OCI-LY3 (cell line): ENCODE data around the gene VTCN1.
A peak's percentile ranks its signal among the peaks of the same experiment; 100 is the strongest.

Source experiments
- H2AFZ ChIP-seq: fragments of 200-600, 300-600 bp; shearing (Covaris generic); 2 replicates; pipeline ENCODE4 v1.6.0; 2014; ENCODE audit warnings: antibody characterized with exemption, low read depth, low read length
- H3K27ac ChIP-seq: fragments of 200-600, 300-600 bp; sonication (generic); 2 replicates; pipeline ENCODE4 v1.5.1; 2014; ENCODE audit warnings: mild to moderate bottlenecking, low read length, moderate library complexity, mixed read lengths
- H3K27me3 ChIP-seq: fragments of 200-600, 300-600 bp; sonication (generic); 2 replicates; pipeline ENCODE4 v1.6.1; 2014; ENCODE audit warnings: low read depth, low read length, mixed read lengths
- H3K36me3 ChIP-seq: fragments of 200-600, 300-600 bp; sonication (generic); replicated peaks from 2 replicates; pipeline ENCODE3; 2014; ENCODE audit warnings: low read depth, low read length, mixed read lengths
- H3K4me1 ChIP-seq: fragments of 300-600, 200-600 bp; sonication (generic); 2 replicates; pipeline ENCODE4 v1.6.1; 2014; ENCODE audit warnings: low read length, mixed read lengths
- H3K4me2 ChIP-seq: fragments of 200-600, 300-600 bp; sonication (generic); 2 replicates; pipeline ENCODE4 v1.6.1; 2014; ENCODE audit warnings: low read length, mixed read lengths
- H3K4me3 ChIP-seq: fragments of 300-600, 200-600 bp; sonication (generic); 2 replicates; pipeline ENCODE4 v1.5.1; 2014; ENCODE audit warnings: antibody characterized with exemption, mild to moderate bottlenecking, low read length, moderate library complexity
- H3K79me2 ChIP-seq: fragments of 300-600, 200-600 bp; shearing (Covaris generic); 2 replicates; pipeline ENCODE4 v1.6.1; 2014; ENCODE audit warnings: mild to moderate bottlenecking, low read length, mixed read lengths
- H3K9ac ChIP-seq: fragments of 300-600, 200-600 bp; shearing (Covaris generic); 2 replicates; pipeline ENCODE4 v1.6.0; 2014; ENCODE audit warnings: mild to moderate bottlenecking, low read length, moderate library complexity
- H3K9me3 ChIP-seq: fragments of 200-600, 300-600 bp; shearing (Covaris generic); 2 replicates; pipeline ENCODE4 v1.6.1; 2014; ENCODE audit warnings: low read length, mixed read lengths; ENCODE audit not compliant: insufficient read depth
- H4K20me1 ChIP-seq: fragments of 200-600, 300-600 bp; sonication (generic); 2 replicates; pipeline ENCODE4 v1.6.1; 2016; ENCODE audit warnings: low read length, mixed read lengths; ENCODE audit not compliant: insufficient read depth
- EZH2phosphoT487 ChIP-seq: fragments of 200-600 bp; shearing (Covaris generic); IDR thresholded peaks from 2 replicates; pipeline ENCODE4 v1.6.1; 2018; ENCODE audit warnings: antibody characterized with exemption, mixed run types, low read depth
- TF ChIP-seq, protein P1 (sequence below): fragments of 200-600, 300-600 bp; sonication (generic); IDR thresholded peaks from 2 replicates; pipeline ENCODE4 v1.5.1; 2014; ENCODE audit warnings: antibody characterized with exemption, low read length, low read depth

Gene VTCN1

DNA sequence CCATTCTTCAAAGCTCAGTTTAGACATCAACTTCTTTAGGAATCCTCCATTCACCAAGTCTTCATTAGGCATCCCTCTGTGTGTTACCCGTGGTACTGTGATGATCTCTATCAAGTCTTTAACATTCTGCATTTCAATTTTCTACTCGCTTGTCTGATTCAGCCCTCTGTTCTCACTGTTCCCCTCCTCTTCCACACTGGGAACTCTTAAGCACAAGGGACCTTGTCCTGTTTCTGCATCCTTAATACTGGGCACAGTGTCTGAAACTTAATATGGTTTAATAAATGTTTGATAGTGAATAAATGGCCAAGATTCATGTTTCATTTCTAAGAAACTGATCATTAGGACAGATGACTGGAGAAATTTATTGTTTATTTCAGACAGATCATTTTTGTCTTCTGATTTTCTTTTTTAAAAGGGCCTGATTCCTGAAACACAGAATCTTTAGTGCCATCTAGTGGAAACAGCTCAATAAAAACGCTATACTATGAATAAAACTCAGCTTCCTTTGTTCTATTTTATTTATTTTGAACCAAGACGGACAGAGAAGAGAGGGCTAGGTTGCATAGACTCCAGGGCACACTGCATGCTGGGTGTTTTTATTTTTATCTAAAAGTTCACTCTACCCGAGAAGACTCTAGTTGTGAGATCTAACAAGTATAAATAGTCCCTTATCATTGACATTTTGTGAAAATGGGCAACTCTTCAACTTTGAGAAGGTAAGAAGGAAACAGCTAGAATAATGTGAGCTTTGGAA lies 82.2 kb downstream of the VTCN1 start:
- Histone ChIP-seq H2AFZ (peak overlapping the region; percentile 82; the same call in 1 of the 2 replicates), H3K27me3 (peaks cover 17% of the 10 kb centered on the region), H3K36me3 (no peaks in the 10 kb centered on the region), H3K27ac (no peak overlapping the region), H3K9me3 (no peaks in the 10 kb centered on the region), H3K79me2 (no peaks in the 10 kb centered on the region), H3K4me2 (peak overlapping the region; percentile 57), H3K9ac (no peak overlapping the region), H3K4me3 (peak overlapping the region; percentile 42; the same call in 1 of the 2 replicates), H4K20me1 (no peaks in the 10 kb centered on the region), H3K4me1 (0 out of 2 replicates have a peak, but pooled peaks cover 2% of the 10 kb centered on the region)
- TF ChIP-seq, protein P1, sequence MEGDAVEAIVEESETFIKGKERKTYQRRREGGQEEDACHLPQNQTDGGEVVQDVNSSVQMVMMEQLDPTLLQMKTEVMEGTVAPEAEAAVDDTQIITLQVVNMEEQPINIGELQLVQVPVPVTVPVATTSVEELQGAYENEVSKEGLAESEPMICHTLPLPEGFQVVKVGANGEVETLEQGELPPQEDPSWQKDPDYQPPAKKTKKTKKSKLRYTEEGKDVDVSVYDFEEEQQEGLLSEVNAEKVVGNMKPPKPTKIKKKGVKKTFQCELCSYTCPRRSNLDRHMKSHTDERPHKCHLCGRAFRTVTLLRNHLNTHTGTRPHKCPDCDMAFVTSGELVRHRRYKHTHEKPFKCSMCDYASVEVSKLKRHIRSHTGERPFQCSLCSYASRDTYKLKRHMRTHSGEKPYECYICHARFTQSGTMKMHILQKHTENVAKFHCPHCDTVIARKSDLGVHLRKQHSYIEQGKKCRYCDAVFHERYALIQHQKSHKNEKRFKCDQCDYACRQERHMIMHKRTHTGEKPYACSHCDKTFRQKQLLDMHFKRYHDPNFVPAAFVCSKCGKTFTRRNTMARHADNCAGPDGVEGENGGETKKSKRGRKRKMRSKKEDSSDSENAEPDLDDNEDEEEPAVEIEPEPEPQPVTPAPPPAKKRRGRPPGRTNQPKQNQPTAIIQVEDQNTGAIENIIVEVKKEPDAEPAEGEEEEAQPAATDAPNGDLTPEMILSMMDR = peak; percentile 61
- no peak for TF ChIP-seq EZH2phosphoT487

DNA sequence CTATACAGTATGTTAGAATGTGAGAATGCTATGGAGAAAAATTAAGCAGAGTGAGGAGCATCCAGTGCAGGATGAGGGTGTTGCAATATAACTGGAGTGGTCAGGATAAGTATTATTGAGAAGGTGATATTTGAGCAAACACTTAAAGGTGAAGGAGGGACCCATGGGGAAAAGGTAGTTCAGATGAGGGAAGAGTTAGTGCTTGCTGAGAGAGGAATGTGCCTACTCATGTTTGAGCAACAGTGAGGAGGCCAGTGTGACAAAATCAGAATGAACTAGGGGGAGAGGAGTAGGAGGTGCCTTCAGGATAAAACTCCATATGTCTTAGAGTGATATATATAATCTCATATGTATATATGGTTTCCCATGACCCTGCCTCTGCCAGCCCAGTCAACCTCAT lies 82.9 kb downstream of the VTCN1 start:
- Histone ChIP-seq H3K36me3 (no peaks in the 10 kb centered on the region), H4K20me1 (no peaks in the 10 kb centered on the region), H3K4me3 (no peak overlapping the region), H3K27me3 (peaks cover 20% of the 10 kb centered on the region), H3K9me3 (no peaks in the 10 kb centered on the region), H3K4me2 (no peak overlapping the region), H3K4me1 (0 out of 2 replicates have a peak, but pooled peaks cover 2% of the 10 kb centered on the region), H2AFZ (no peak overlapping the region), H3K9ac (no peak overlapping the region), H3K79me2 (no peaks in the 10 kb centered on the region), H3K27ac (no peak overlapping the region)
- no peak for TF ChIP-seq EZH2phosphoT487

DNA sequence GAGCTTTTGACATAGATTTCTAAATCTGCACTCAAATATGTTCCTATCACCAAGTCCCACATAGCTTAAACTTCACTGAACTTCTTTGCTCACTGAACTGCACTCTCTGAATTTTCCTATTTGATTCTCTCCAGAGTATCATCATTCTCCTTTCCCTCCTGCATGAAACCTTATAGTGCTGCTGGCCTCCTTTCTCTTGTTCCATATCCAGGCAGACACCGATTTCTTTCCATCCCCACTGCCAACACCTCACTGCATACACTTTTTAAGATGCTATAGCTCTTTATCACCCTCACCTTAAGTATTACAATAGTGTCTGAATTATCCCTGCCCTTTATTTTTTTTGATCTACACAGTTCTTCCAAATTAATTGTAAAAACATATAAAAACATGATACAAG lies 86.1 kb downstream of the VTCN1 start:
- Histone ChIP-seq H2AFZ (no peak overlapping the region), H3K4me3 (no peak overlapping the region), H3K79me2 (no peaks in the 10 kb centered on the region), H3K4me2 (no peak overlapping the region), H3K4me1 (peaks cover 6% of the 10 kb centered on the region; the same call in 1 of the 2 replicates), H3K27me3 (peaks cover 20% of the 10 kb centered on the region), H3K9ac (no peak overlapping the region), H4K20me1 (no peaks in the 10 kb centered on the region), H3K9me3 (no peaks in the 10 kb centered on the region), H3K36me3 (no peaks in the 10 kb centered on the region), H3K27ac (no peak overlapping the region)
- TF ChIP-seq, protein P1 = no peak
- TF ChIP-seq EZH2phosphoT487 = no peak

DNA sequence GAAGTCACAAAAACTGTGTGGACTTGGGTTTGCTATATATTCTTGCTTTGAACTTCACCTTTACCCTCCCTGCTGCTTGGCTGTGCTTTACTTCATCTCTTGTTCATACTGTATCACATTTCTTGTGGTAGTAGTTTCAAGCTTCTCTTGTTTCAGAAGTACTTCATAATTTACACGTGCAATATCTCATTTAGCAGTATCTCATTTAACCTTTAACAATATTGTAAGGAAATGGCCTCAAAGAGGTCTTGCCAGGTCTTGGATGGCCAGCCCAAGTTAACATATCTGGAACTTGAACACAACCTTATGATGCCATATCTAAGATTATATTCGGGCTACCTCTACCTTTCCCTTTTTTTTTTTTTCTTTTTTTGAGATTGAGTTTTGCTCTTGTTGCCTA lies 87.5 kb downstream of the VTCN1 start:
- H3K9ac ChIP-seq = no peak overlapping the region
- H3K4me2 ChIP-seq = no peak overlapping the region
- H3K27me3 ChIP-seq = peaks cover 20% of the 10 kb centered on the region
- H2AFZ ChIP-seq = no peak overlapping the region
- TF ChIP-seq, protein P1 = no peak
- no peak for TF ChIP-seq EZH2phosphoT487
- H3K36me3 ChIP-seq = no peaks in the 10 kb centered on the region
- no peaks in the 10 kb centered on the region for H3K9me3 ChIP-seq
- peaks cover 4% of the 10 kb centered on the region; the same call in 1 of the 2 replicates for H3K4me1 ChIP-seq
- H3K79me2 ChIP-seq = no peaks in the 10 kb centered on the region
- H3K27ac ChIP-seq = no peak overlapping the region
- H4K20me1 ChIP-seq = no peaks in the 10 kb centered on the region
- no peak overlapping the region for H3K4me3 ChIP-seq
